NCI-H1694 treated with DMSO at 0.1 percent for 48 hours (cell line): ENCODE measurements around the gene FRG2B.
"Not testable (repeated sequence)": the region's sequence is repeated elsewhere in the genome, so short reads cannot be mapped to it uniquely, and the experiment has no call there.

ENCODE experiments used
- DNase-seq: peaks from one replicate; lab custom pipeline; 2025; lab: John Stamatoyannopoulos, UW

FRG2B gene

GRCh38 chr10:133626695-133627094 is at the start of gene FRG2B:
Gene FRG2B (minus strand): TSS chr10:133626795. CDS start chr10:133626742, 53 bp downstream.
- DNase-seq: not testable (repeated sequence)

- not testable (repeated sequence) for DNase-seq
These were observed 40.9 kb upstream of the FRG2B start for GRCh38 chr10:133667446-133667845.

- not testable (repeated sequence) for DNase-seq
These were observed 37.1 kb upstream of the FRG2B start for GRCh38 chr10:133663544-133664160.

- DNase-seq: not testable (repeated sequence)
These were observed 34.5 kb upstream of the FRG2B start for GRCh38 chr10:133661122-133661521.

GRCh38 chr10:133660516-133660915 is 33.9 kb upstream of the FRG2B start:
- not testable (repeated sequence) for DNase-seq

GRCh38 chr10:133657276-133657675 is 30.7 kb upstream of the FRG2B start:
- DNase-seq: not testable (repeated sequence)

- DNase-seq: not testable (repeated sequence)
These were observed 22.4 kb upstream of the FRG2B start for GRCh38 chr10:133648872-133649455.

- DNase-seq: not testable (repeated sequence)
These were observed 20.6 kb upstream of the FRG2B start for GRCh38 chr10:133647075-133647748.

GRCh38 chr10:133637846-133638235 is 11.2 kb upstream of the FRG2B start:
- not testable (repeated sequence) for DNase-seq

- not testable (repeated sequence) for DNase-seq
These were observed 10.7 kb upstream of the FRG2B start for GRCh38 chr10:133637202-133637845.

- DNase-seq: not testable (repeated sequence)
These were observed 4.2 kb upstream of the FRG2B start for GRCh38 chr10:133630723-133631249.

- DNase-seq: not testable (repeated sequence)
These were observed 4.1 kb downstream of the FRG2B start for GRCh38 chr10:133622544-133622943.

- no peak for DNase-seq
These were observed 7.7 kb downstream of the FRG2B start for GRCh38 chr10:133618851-133619250.

- no peak for DNase-seq
These were observed 9.4 kb downstream of the FRG2B start for GRCh38 chr10:133617196-133617595.

GRCh38 chr10:133616371-133617130 is 10.0 kb downstream of the FRG2B start:
- no peak for DNase-seq

GRCh38 chr10:133614830-133615580 is 11.6 kb downstream of the FRG2B start:
- no peak for DNase-seq

GRCh38 chr10:133613699-133614098 is 12.9 kb downstream of the FRG2B start:
- no peak for DNase-seq

GRCh38 chr10:133611079-133611478 is 15.5 kb downstream of the FRG2B start:
- DNase-seq: no peak

GRCh38 chr10:133608855-133609254 is 17.7 kb downstream of the FRG2B start:
- DNase-seq: no peak

GRCh38 chr10:133603434-133603833 is 23.2 kb downstream of the FRG2B start:
- not testable (repeated sequence) for DNase-seq

GRCh38 chr10:133600657-133601056 is 25.9 kb downstream of the FRG2B start:
- no peak for DNase-seq
